ENCODE measurements around the gene SERPINI1. TPM values are rescaled to one million over a fixed set of nuclear protein-coding genes. Genes with fewer than 3 reads are reported as not detected.

Gene SERPINI1
- total and polyA plus RNA-seq, 12 donors, result 3.2 to 20.7 (median 9.9) TPM

GRCh38 chr3:167783781-167784180 is 48.3 kb downstream of the SERPINI1 start:
- no peaks in the 10 kb centered on the region for H3K4me1 ChIP-seq (replicated peaks in 1 of 2)
- TF ChIP-seq CTCF (IDR thresholded peaks at IDR 0.05), result no peak
- TF ChIP-seq POLR2A (IDR thresholded peaks at IDR 0.05), result no peak
- 27 to 69% (median 56%) methylated on average over 1 of the region's 1 CpG for WGBS, 4 donors
- H3K27me3 ChIP-seq, result no peaks in the 10 kb centered on the region
- H3K36me3 ChIP-seq (replicated peaks in 1 of 2), result no peaks in the 10 kb centered on the region
- DNase-seq, result no peak
- H3K27ac ChIP-seq, result no peak overlapping the region
- no peaks in the 10 kb centered on the region for H3K9me3 ChIP-seq (replicated peaks in 1 of 3)
- intact Hi-C loops (cut with DNase I), result no loop called here
- no peak overlapping the region for H3K4me3 ChIP-seq

- Histone ChIP-seq H3K27ac (no peak overlapping the region), H3K4me3 (no peak overlapping the region), H3K9me3 (replicated peaks in 1 of 3) (no peaks in the 10 kb centered on the region), H3K36me3 (replicated peaks in 1 of 2) (no peaks in the 10 kb centered on the region), H3K27me3 (no peaks in the 10 kb centered on the region), H3K4me1 (replicated peaks in 1 of 2) (no peaks in the 10 kb centered on the region)
- WGBS, 4 donors, result 87 to 94% (median 89%) methylated on average over 3 of the region's 3 CpGs
- no peak for DNase-seq
- intact Hi-C loops (cut with DNase I), result no loop called here
- no peak for TF ChIP-seq CTCF (IDR thresholded peaks at IDR 0.05)
- TF ChIP-seq POLR2A (IDR thresholded peaks at IDR 0.05), result no peak
Measured at GRCh38 chr3:167785790-167786189, 50.3 kb downstream of the SERPINI1 start.

- intact Hi-C loops (cut with DNase I), result no loop called here
- no peak overlapping the region for H3K4me3 ChIP-seq
- H3K27me3 ChIP-seq, result no peaks in the 10 kb centered on the region
- no peak for TF ChIP-seq CTCF (IDR thresholded peaks at IDR 0.05)
- no peak for TF ChIP-seq POLR2A (IDR thresholded peaks at IDR 0.05)
- DNase-seq, result no peak
- no peaks in the 10 kb centered on the region for H3K9me3 ChIP-seq (replicated peaks in 1 of 3)
- H3K4me1 ChIP-seq (replicated peaks in 1 of 2), result no peaks in the 10 kb centered on the region
- no peak overlapping the region for H3K27ac ChIP-seq
- no peaks in the 10 kb centered on the region for H3K36me3 ChIP-seq (replicated peaks in 1 of 2)
- WGBS, 4 donors, result 37 to 50% (median 47%) methylated on average over 2 to 4 of the region's 4 CpGs
Measured at GRCh38 chr3:167787440-167787839, 51.9 kb downstream of the SERPINI1 start.

- Histone ChIP-seq H3K4me3 (no peak overlapping the region), H3K4me1 (replicated peaks in 1 of 2) (no peaks in the 10 kb centered on the region), H3K9me3 (replicated peaks in 1 of 3) (no peaks in the 10 kb centered on the region), H3K27me3 (no peaks in the 10 kb centered on the region), H3K36me3 (replicated peaks in 1 of 2) (no peaks in the 10 kb centered on the region), H3K27ac (no peak overlapping the region)
- intact Hi-C loops (cut with DNase I), result no loop called here
- TF ChIP-seq CTCF (IDR thresholded peaks at IDR 0.05), result no peak
- TF ChIP-seq POLR2A (IDR thresholded peaks at IDR 0.05), result no peak
- no peak for DNase-seq
Measured at GRCh38 chr3:167798443-167798842, 62.9 kb downstream of the SERPINI1 start.
